ENCODE results near the gene OR52A1. TPM values are rescaled to one million over a fixed set of nuclear protein-coding genes. Genes with fewer than 3 reads are reported as not detected.
"Not testable (repeated sequence)": the region's sequence is repeated elsewhere in the genome, so short reads cannot be mapped to it uniquely, and the experiment has no call there.

OR52A1 gene
- total RNA-seq, 1 experiment from 2014 or later = not detected

GRCh38 chr11:5174934-5175333 is 20.4 kb upstream of the OR52A1 start:
- BruUV-seq (replicated peaks) = no TSS peak
- in situ Hi-C loops (cut with HindIII; ENCODE audit: low pct_unique_long_range_greater_than_20kb, low sequenced_read_pairs) = no loop called here
- ATAC-seq (no peak), DNase-seq (ENCODE audit: low read depth, low spot score) (no peak)
- H3K27ac ChIP-seq (ENCODE audit: low read length) = no peak overlapping the region
- intact Hi-C loops (cut with micrococcal nuclease; ENCODE audit: unreplicated experiment) = no loop called here
- TF ChIP-seq CTCF (IDR thresholded peaks at IDR 0.05) = no peak
- TF ChIP-seq POLR2AphosphoS5 (IDR thresholded peaks at IDR 0.05; ENCODE audit: low read depth, low read length) = no peak
- no peak for TF ChIP-seq REST (IDR thresholded peaks at IDR 0.05; ENCODE audit: insufficient read depth in 1 of 2, low read depth in 2 of 2, low read length in 1 of 2)
- no peak for TF ChIP-seq SIN3A (IDR thresholded peaks at IDR 0.05; ENCODE audit: borderline replicate concordance, insufficient read depth, low read depth, low read length)
- no peak for TF ChIP-seq TCF7L2 (IDR thresholded peaks at IDR 0.05; ENCODE audit: low read depth, low read length)
- ChIA-PET POLR2A (no interaction called here), CTCF (no interaction called here)
- no peaks in the 10 kb centered on the region for H3K27me3 ChIP-seq (ENCODE audit: control insufficient read depth, insufficient read depth, low read length)
- no peaks in the 10 kb centered on the region for H3K9me3 ChIP-seq (ENCODE audit: control insufficient read depth, insufficient read depth, low read depth, low read length)
- no peaks in the 10 kb centered on the region for H3K36me3 ChIP-seq (ENCODE audit: control insufficient read depth, insufficient read depth, low read length)
- H3K4me3 ChIP-seq (ENCODE audit: low read depth in 2 of 2, low read length in 2 of 2) = no peak overlapping the region
- no peaks in the 10 kb centered on the region for H3K4me1 ChIP-seq (ENCODE audit: control insufficient read depth, insufficient read depth, low read length)

- POLR2A ChIA-PET = no interaction called here
- CTCF ChIA-PET = no interaction called here
- TF ChIP-seq REST (IDR thresholded peaks at IDR 0.05; ENCODE audit: insufficient read depth in 1 of 2, low read depth in 2 of 2, low read length in 1 of 2) (no peak), SIN3A (IDR thresholded peaks at IDR 0.05; ENCODE audit: borderline replicate concordance, insufficient read depth, low read depth, low read length) (no peak), CTCF (IDR thresholded peaks at IDR 0.05) (no peak), POLR2AphosphoS5 (IDR thresholded peaks at IDR 0.05; ENCODE audit: low read depth, low read length) (no peak), TCF7L2 (IDR thresholded peaks at IDR 0.05; ENCODE audit: low read depth, low read length) (no peak)
- H3K27me3 ChIP-seq (ENCODE audit: control insufficient read depth, insufficient read depth, low read length) = no peaks in the 10 kb centered on the region
- H3K36me3 ChIP-seq (ENCODE audit: control insufficient read depth, insufficient read depth, low read length) = no peaks in the 10 kb centered on the region
- in situ Hi-C loops (cut with HindIII; ENCODE audit: low pct_unique_long_range_greater_than_20kb, low sequenced_read_pairs) (no loop called here), intact Hi-C loops (cut with micrococcal nuclease; ENCODE audit: unreplicated experiment) (no loop called here)
- no TSS peak for BruUV-seq (replicated peaks)
- H3K9me3 ChIP-seq (ENCODE audit: control insufficient read depth, insufficient read depth, low read depth, low read length) = no peaks in the 10 kb centered on the region
- DNase-seq (ENCODE audit: low read depth, low spot score) (no peak), ATAC-seq (no peak)
- H3K4me1 ChIP-seq (ENCODE audit: control insufficient read depth, insufficient read depth, low read length) = no peaks in the 10 kb centered on the region
- H3K27ac ChIP-seq (ENCODE audit: low read length) = no peak overlapping the region
- no peak overlapping the region for H3K4me3 ChIP-seq (ENCODE audit: low read depth in 2 of 2, low read length in 2 of 2)
These were observed 17.3 kb upstream of the OR52A1 start for GRCh38 chr11:5171856-5172255.

GRCh38 chr11:5165898-5166297 is 11.3 kb upstream of the OR52A1 start:
- ATAC-seq; H3K36me3 ChIP-seq (ENCODE audit: control insufficient read depth, insufficient read depth, low read length); H3K27ac ChIP-seq (ENCODE audit: low read length); H3K9me3 ChIP-seq (ENCODE audit: control insufficient read depth, insufficient read depth, low read depth, low read length); CTCF ChIA-PET; POLR2A ChIA-PET; H3K27me3 ChIP-seq (ENCODE audit: control insufficient read depth, insufficient read depth, low read length); intact Hi-C loops (cut with micrococcal nuclease; ENCODE audit: unreplicated experiment); in situ Hi-C loops (cut with HindIII; ENCODE audit: low pct_unique_long_range_greater_than_20kb, low sequenced_read_pairs); H3K4me1 ChIP-seq (ENCODE audit: control insufficient read depth, insufficient read depth, low read length); BruUV-seq (replicated peaks); DNase-seq (ENCODE audit: low read depth, low spot score); H3K4me3 ChIP-seq (ENCODE audit: low read depth in 2 of 2, low read length in 2 of 2): not testable (repeated sequence)

- intact Hi-C loops (cut with micrococcal nuclease; ENCODE audit: unreplicated experiment) = not testable (repeated sequence)
These were observed 10.2 kb upstream of the OR52A1 start for GRCh38 chr11:5164807-5165206.

More at GRCh38 chr11:5164807-5165206, 10.2 kb upstream of the OR52A1 start:
- POLR2A ChIA-PET; H3K9me3 ChIP-seq (ENCODE audit: control insufficient read depth, insufficient read depth, low read depth, low read length); H3K4me3 ChIP-seq (ENCODE audit: low read depth in 2 of 2, low read length in 2 of 2); CTCF ChIA-PET; BruUV-seq (replicated peaks); H3K27ac ChIP-seq (ENCODE audit: low read length); in situ Hi-C loops (cut with HindIII; ENCODE audit: low pct_unique_long_range_greater_than_20kb, low sequenced_read_pairs); DNase-seq (ENCODE audit: low read depth, low spot score); H3K4me1 ChIP-seq (ENCODE audit: control insufficient read depth, insufficient read depth, low read length); ATAC-seq; H3K36me3 ChIP-seq (ENCODE audit: control insufficient read depth, insufficient read depth, low read length); H3K27me3 ChIP-seq (ENCODE audit: control insufficient read depth, insufficient read depth, low read length): not testable (repeated sequence)
